K562 (cell line): ENCODE results near the gene TCFL5. TPM values are rescaled to one million over a fixed set of nuclear protein-coding genes. Genes with fewer than 3 reads are reported as not detected.

Experiments
- ATAC-seq: fragments of 200-7000 bp; cut with Tn5 transposase; 3 replicates; pipeline ENCODE4 v1.9.1; 2020; ENCODE audit warnings: moderate library complexity
- BruUV-seq: library from RNA; stranded (reverse); fragments of 400-500 nt; replicated peaks from 2 replicates; lab custom pipeline; 2021; lab: Mats Ljungman, UMichigan
- CTCF ChIA-PET: fragments of 300-600 bp; formaldehyde crosslinking; extraction: SDS; loops from one replicate; lab custom pipeline; 2021; ENCODE audit warnings: low intra/inter-chr PET ratio; lab: Yijun Ruan, JAX
- POLR2A ChIA-PET: fragments of 300-600, 350-650 bp; sonication (Branson Sonifier 250); formaldehyde crosslinking; extraction: SDS; loops from one replicate; lab custom pipeline; 2021; ENCODE audit warnings: antibody characterized with exemption, inconsistent platforms; lab: Yijun Ruan, JAX
- DNase-seq, 4 experiments: peaks; one replicate each; pipeline versions ENCODE4 v3.0.0 to v3.0.0-alpha.2; 2011 to 2018; ENCODE audit warnings: low spot score in 3 of 4, mixed read lengths in 3 of 4; ENCODE audit errors: extremely low read depth in 1 of 4
- FAIRE-seq: peaks from 2 replicates; lab custom pipeline; 2011; peaks lifted over from hg19 to GRCh38; lab: Jason Lieb, UNC
- H2AFZ ChIP-seq: 2 replicates; pipeline ENCODE4 v1.6.0; 2011; ENCODE audit warnings: low read depth, low read length, control low read depth, inconsistent platforms
- H3K27ac ChIP-seq: fragments of 200-600 bp; 3 replicates; pipeline ENCODE4 v1.8.0; 2011; ENCODE audit warnings: low read depth, mild to moderate bottlenecking, control low read depth, inconsistent platforms, low read length, moderate library complexity, mixed read lengths; ENCODE audit errors: extremely low read depth
- H3K27me3 ChIP-seq, 2 experiments: fragments of 300-600 bp in 1 of 2; 2 replicates in 1 of 2; 3 replicates in 1 of 2; pipeline versions ENCODE4 v1.6.0 to v1.8.0; 2011; ENCODE audit warnings: inconsistent platforms in 2 of 2, low read length in 2 of 2, mild to moderate bottlenecking in 1 of 2, mixed read lengths in 1 of 2, moderate library complexity in 1 of 2; ENCODE audit not compliant: control insufficient read depth in 2 of 2, insufficient read depth in 2 of 2
- H3K36me3 ChIP-seq: fragments of 300-600 bp; 3 replicates; pipeline ENCODE4 v1.8.0; 2011; ENCODE audit warnings: mild to moderate bottlenecking, low read length, inconsistent platforms; ENCODE audit not compliant: control insufficient read depth, insufficient read depth
- H3K4me1 ChIP-seq, 2 experiments: fragments of 200-600 bp in 1 of 2; replicated peaks in 1 of 2; 2 replicates in 1 of 2; 3 replicates in 1 of 2; pipeline versions ENCODE4 v1.5.1 to v1.8.0; 2011; ENCODE audit warnings: inconsistent platforms in 2 of 2, low read length in 2 of 2, mild to moderate bottlenecking in 1 of 2, mixed read lengths in 1 of 2, moderate library complexity in 1 of 2; ENCODE audit not compliant: control insufficient read depth in 2 of 2, insufficient read depth in 2 of 2
- H3K4me2 ChIP-seq: 2 replicates; pipeline ENCODE4 v1.6.1; 2011; ENCODE audit warnings: low read length, control low read depth, inconsistent platforms, mixed read lengths; ENCODE audit not compliant: insufficient read depth
- H3K4me3 ChIP-seq: fragments of 200-600 bp; sonication (generic), shearing (Covaris generic); 2 replicates; pipeline ENCODE4 v1.5.1; 2016; ENCODE audit warnings: control low read depth, inconsistent platforms
- H3K79me2 ChIP-seq: fragments of 200-600 bp; 3 replicates; pipeline ENCODE4 v1.8.0; 2011; ENCODE audit warnings: low read length, inconsistent platforms; ENCODE audit not compliant: control insufficient read depth, insufficient read depth
- H3K9ac ChIP-seq, 2 experiments: 2 replicates each; pipeline versions ENCODE4 v1.6.0 to v1.6.1; 2011; ENCODE audit warnings: low read depth in 2 of 2, low read length in 2 of 2, control low read depth in 1 of 2, inconsistent platforms in 1 of 2, mild to moderate bottlenecking in 1 of 2, mixed read lengths in 1 of 2; ENCODE audit not compliant: insufficient read depth in 1 of 2
- H3K9me1 ChIP-seq: one replicate; pipeline ENCODE4 v1.6.0; 2011; ENCODE audit warnings: inconsistent platforms, mild to moderate bottlenecking, low read length, moderate library complexity; ENCODE audit not compliant: control insufficient read depth, insufficient read depth
- H3K9me3 ChIP-seq: replicated peaks from 2 replicates; pipeline ENCODE4 v1.5.1; 2011; ENCODE audit warnings: low read depth, low read length, inconsistent platforms; ENCODE audit not compliant: control insufficient read depth, insufficient read depth
- H4K20me1 ChIP-seq: replicated peaks from 2 replicates; pipeline ENCODE4 v1.6.1; 2011; ENCODE audit warnings: low read length, inconsistent platforms, mixed read lengths; ENCODE audit not compliant: control insufficient read depth, insufficient read depth
- BRD9 ChIP-seq: fragments of 450-650 bp; IDR thresholded peaks from 2 replicates; pipeline ENCODE4 v1.6.1; 2018; ENCODE audit warnings: low read depth; ENCODE audit not compliant: partially characterized antibody
- DEAF1 ChIP-seq: fragments of 450-650 bp; formaldehyde crosslinking; IDR thresholded peaks from 2 replicates; pipeline ENCODE4 v1.4.0; 2020; ENCODE audit warnings: mild to moderate bottlenecking, moderate library complexity
- GATAD2B ChIP-seq: fragments of 450-650 bp; IDR thresholded peaks from 2 replicates; pipeline ENCODE4 v1.6.1; 2017; ENCODE audit warnings: mild to moderate bottlenecking, borderline replicate concordance
- HMGXB4 ChIP-seq: sonication (generic); formaldehyde crosslinking; IDR thresholded peaks from 2 replicates; pipeline ENCODE4 v1.8.1; 2023; ENCODE audit warnings: mild to moderate bottlenecking, missing genetic modification reagents
- HNRNPLL ChIP-seq: fragments of 200-400 bp; formaldehyde crosslinking; IDR thresholded peaks from 2 replicates; pipeline ENCODE4 v1.6.1; 2017; ENCODE audit warnings: low read length, low read depth, mild to moderate bottlenecking; ENCODE audit not compliant: poor library complexity, severe bottlenecking
- HOMEZ ChIP-seq: fragments of 250-450 bp; sonication (Bioruptor Pico); IDR thresholded peaks from 2 replicates; pipeline ENCODE4 v1.4.0; 2020; ENCODE audit warnings: mild to moderate bottlenecking, moderate library complexity
- MYBL2 ChIP-seq, 2 experiments: fragments of 450-650 bp in 1 of 2; sonication (generic) in 1 of 2; formaldehyde crosslinking in 1 of 2; IDR thresholded peaks; 2 replicates each; pipeline versions ENCODE4 v1.6.1 to v1.8.1; 2017 to 2022; ENCODE audit warnings: borderline replicate concordance in 1 of 2, inconsistent platforms in 1 of 2, low read depth in 1 of 2, mild to moderate bottlenecking in 1 of 2, missing genetic modification reagents in 1 of 2, moderate library complexity in 1 of 2
- YY1 ChIP-seq, 3 experiments: IDR thresholded peaks; 2 replicates each; pipeline ENCODE4 v1.6.1; 2011; ENCODE audit warnings: low read length in 2 of 3, mild to moderate bottlenecking in 2 of 3, moderate library complexity in 2 of 3, borderline replicate concordance in 1 of 3, control low read depth in 1 of 3, low read depth in 1 of 3; ENCODE audit not compliant: insufficient read depth in 3 of 3, insufficient replicate concordance in 2 of 3, control insufficient read depth in 1 of 3, insufficient read length in 1 of 3; ENCODE audit errors: extremely low read depth in 1 of 3
- ZBTB17 ChIP-seq: fragments of 450-650 bp; formaldehyde crosslinking; IDR thresholded peaks from 2 replicates; pipeline ENCODE4 v1.4.0; 2020; ENCODE audit warnings: mild to moderate bottlenecking
- ZNF41 ChIP-seq: fragments of 250-450 bp; sonication (Bioruptor Pico); conservative IDR thresholded peaks from 2 replicates; pipeline ENCODE4 v1.4.0; 2020; ENCODE audit warnings: mild to moderate bottlenecking
- ZNF445 ChIP-seq: fragments of 250-450 bp; sonication (Bioruptor Pico); IDR thresholded peaks from 2 replicates; pipeline ENCODE4 v1.4.0; 2020; ENCODE audit warnings: low read depth, mild to moderate bottlenecking, moderate library complexity
- ZNF830 ChIP-seq: fragments of 250-450 bp; sonication (Bioruptor Pico); IDR thresholded peaks from 2 replicates; pipeline ENCODE4 v1.5.0; 2021; ENCODE audit warnings: mild to moderate bottlenecking
- WGBS: fragments of 100-300 bp; shearing (Covaris generic); methylation state at CpG from one replicate; pipeline ENCODE4 v1.1.6; 2016; ENCODE audit warnings: low coverage, mixed read lengths; ENCODE audit not compliant: insufficient coverage; ENCODE audit errors: missing lambda C conversion rate; 5-methylcytosine and 5-hydroxymethylcytosine counted together
- in situ Hi-C: fragments of 300-500 bp; cut with MboI; formaldehyde crosslinking; loops from 4 replicates; pipeline ENCODE4 v1.15.0; 2018; ENCODE audit warnings: inconsistent platforms, mixed read lengths
- intact Hi-C: fragments of 100-400 bp; cut with micrococcal nuclease; formaldehyde crosslinking; loops from 2 replicates; pipeline ENCODE4 v1.14.2; 2022
- polyA plus RNA-seq, 8 experiments: library from polyadenylated mRNA; depleted of rRNA in 4 of 8; stranded (reverse) in 5 of 8; unstranded in 3 of 8; fragments of >200 nt; fragmentation: Nextera tagmentation in 2 of 8; fragmentation: Illumina TruSeq in 1 of 8; extraction: Ambion mirVana in 2 of 8; extraction: Trizol in 1 of 8; gene quantifications; 2 replicates each; pipeline versions ENCODE4 v1.2.1 to v1.2.3, GENCODE V29; 2011 to 2014; ENCODE audit warnings: inconsistent platforms in 1 of 8, missing spikeins in 1 of 8
- total RNA-seq, 7 experiments: library from RNA; depleted of rRNA in 6 of 7; stranded (reverse); fragments of >200 nt in 6 of 7; fragmentation: Illumina TruSeq in 2 of 7; extraction: Trizol in 2 of 7; gene quantifications; 2 replicates each; pipeline versions ENCODE4 v1.2.1 to v1.2.3, GENCODE V29; 2011 to 2021; ENCODE audit warnings: low replicate concordance in 1 of 7
- TF ChIP-seq, protein P1 (sequence below): fragments of 250-450 bp; sonication (Bioruptor Pico); IDR thresholded peaks from 2 replicates; pipeline ENCODE4 v1.5.0; 2021; ENCODE audit warnings: mild to moderate bottlenecking, borderline replicate concordance

Gene TCFL5
- total and polyA plus RNA-seq, 9 of the 15 experiments (the other 6 are each of a cell fraction or from before 2014, with no cell fraction given): 1.00 to 12.6 (median 9.1) TPM

- WGBS: 55% methylated on average over 19 of the region's 19 CpGs
- Histone ChIP-seq H3K27ac (no peak overlapping the region), H3K9me1 (no peaks in the 10 kb centered on the region), H4K20me1 (no peaks in the 10 kb centered on the region), H3K79me2 (no peaks in the 10 kb centered on the region), H3K4me2 (no peak overlapping the region), H3K27me3 (peaks cover 0 to 9% of the 10 kb centered on the region in 2 experiments; a peak in 2 of 5 replicates), H3K4me3 (no peak overlapping the region), H3K9ac (no peak overlapping the region), H3K4me1 (peaks cover 15 to 51% of the 10 kb centered on the region in 2 experiments), H3K9me3 (no peaks in the 10 kb centered on the region), H3K36me3 (no peaks in the 10 kb centered on the region), H2AFZ (no peak overlapping the region)
- no peak for ATAC-seq
- in situ Hi-C loops: no loop called here
- FAIRE-seq: no peak
- BruUV-seq: no TSS peak
- DNase-seq: no peak
- intact Hi-C loops: no loop called here
- POLR2A ChIA-PET: interaction anchor here (0.6 kb wide), 1 partner anchor 193 kb away, joined by 3 read pairs; no protein-coding TSS in a partner anchor
- CTCF ChIA-PET: no interaction called here
- no peak for TF ChIP-seq HMGXB4
- no peak for TF ChIP-seq ZNF830 (CRISPR knock-in tag)
- no peak for TF ChIP-seq GATAD2B
- TF ChIP-seq BRD9: no peak
- no peak for TF ChIP-seq MYBL2 (IDR thresholded peaks at IDR 0.05; ENCODE audit: low read depth)
- no peak for TF ChIP-seq MYBL2 (CRISPR knock-in tag; IDR thresholded peaks at IDR 0.05; ENCODE audit: borderline replicate concordance)
- TF ChIP-seq DEAF1 (CRISPR knock-in tag): no peak
- TF ChIP-seq YY1 (IDR thresholded peaks at IDR 0.05; ENCODE audit: borderline replicate concordance in 1 of 3, control insufficient read depth in 1 of 3, extremely low read depth in 1 of 3, insufficient read depth in 3 of 3, insufficient read length in 1 of 3, insufficient replicate concordance in 2 of 3, low read depth in 1 of 3, low read length in 2 of 3): no peak
- TF ChIP-seq ZBTB17 (CRISPR knock-in tag): no peak
- no peak for TF ChIP-seq HOMEZ (CRISPR knock-in tag)
- TF ChIP-seq, protein P1, sequence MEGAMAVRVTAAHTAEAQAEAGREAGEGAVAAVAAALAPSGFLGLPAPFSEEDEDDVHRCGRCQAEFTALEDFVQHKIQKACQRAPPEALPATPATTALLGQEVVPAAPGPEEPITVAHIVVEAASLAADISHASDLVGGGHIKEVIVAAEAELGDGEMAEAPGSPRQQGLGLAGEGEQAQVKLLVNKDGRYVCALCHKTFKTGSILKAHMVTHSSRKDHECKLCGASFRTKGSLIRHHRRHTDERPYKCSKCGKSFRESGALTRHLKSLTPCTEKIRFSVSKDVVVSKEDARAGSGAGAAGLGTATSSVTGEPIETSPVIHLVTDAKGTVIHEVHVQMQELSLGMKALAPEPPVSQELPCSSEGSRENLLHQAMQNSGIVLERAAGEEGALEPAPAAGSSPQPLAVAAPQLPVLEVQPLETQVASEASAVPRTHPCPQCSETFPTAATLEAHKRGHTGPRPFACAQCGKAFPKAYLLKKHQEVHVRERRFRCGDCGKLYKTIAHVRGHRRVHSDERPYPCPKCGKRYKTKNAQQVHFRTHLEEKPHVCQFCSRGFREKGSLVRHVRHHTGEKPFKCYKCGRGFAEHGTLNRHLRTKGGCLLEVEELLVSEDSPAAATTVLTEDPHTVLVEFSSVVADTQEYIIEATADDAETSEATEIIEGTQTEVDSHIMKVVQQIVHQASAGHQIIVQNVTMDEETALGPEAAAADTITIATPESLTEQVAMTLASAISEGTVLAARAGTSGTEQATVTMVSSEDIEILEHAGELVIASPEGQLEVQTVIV (CRISPR knock-in tag): no peak
- TF ChIP-seq ZNF445: no peak
- no peak for TF ChIP-seq HNRNPLL
- TF ChIP-seq ZNF41: no peak
Observed at GRCh38 chr20:62836967-62837490, 24.6 kb downstream of the TCFL5 start.
